Measurements from ENCODE around the gene ARHGAP44. TPM values are rescaled to one million over a fixed set of nuclear protein-coding genes. Genes with fewer than 3 reads are reported as not detected.

The ARHGAP44 gene
- total and polyA plus RNA-seq, 4 donors, result 12.1 to 37.5 (median 20.2) TPM

DNA sequence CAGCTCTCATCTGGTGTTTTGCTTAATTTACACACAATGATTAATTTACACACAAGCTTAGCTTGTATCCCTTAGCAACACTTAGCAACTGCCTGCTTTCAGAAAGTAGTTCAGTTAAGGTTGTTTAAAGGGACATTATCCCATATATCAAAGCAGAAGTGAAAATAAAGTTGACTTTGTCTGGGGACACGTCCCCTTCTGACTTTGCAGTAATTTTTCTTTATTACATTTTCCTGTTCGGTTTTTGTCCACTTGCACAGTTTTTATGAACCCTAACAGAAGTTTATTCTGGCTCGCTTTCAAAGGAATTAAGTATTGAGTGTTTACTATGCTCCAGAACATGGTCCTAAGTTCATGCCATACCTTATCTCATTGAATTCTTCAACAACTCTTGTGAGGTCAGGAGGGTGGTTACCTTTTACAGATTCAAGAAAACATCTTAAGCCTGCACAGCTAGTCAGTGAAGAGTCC lies 41.5 kb downstream of the ARHGAP44 start:
- Histone ChIP-seq H3K27ac (ENCODE audit: low read depth in 1 of 2, low read length in 1 of 2) (no peak overlapping the region), H3K9me3 (ENCODE audit: control insufficient read depth in 4 of 4, insufficient read depth in 3 of 4, low read length in 3 of 4) (peaks cover 0 to 10% (median 2%) of the 10 kb centered on the region in 4 donors), H3K27me3 (ENCODE audit: control insufficient read depth in 3 of 3, insufficient read depth in 3 of 3, low read length in 2 of 3) (no peaks in the 10 kb centered on the region), H3K4me1 (ENCODE audit: control insufficient read depth in 5 of 5, insufficient read depth in 5 of 5, low read length in 5 of 5) (no peaks in the 10 kb centered on the region), H3K9ac (ENCODE audit: insufficient read depth in 1 of 2, low read length in 2 of 2) (no peak overlapping the region), H3K4me3 (no peak overlapping the region), H3K36me3 (ENCODE audit: control insufficient read depth in 4 of 4, insufficient read depth in 4 of 4, low read length in 4 of 4) (no peaks in the 10 kb centered on the region)
- WGBS, 2 donors, result 49 to 71% methylated on average over 3 of the region's 3 CpGs
- peak in 2 of 3 donors; percentile 66 to 84 for DNase-seq
- peak; percentile 80 for ATAC-seq (ENCODE audit: insufficient read depth, low FRiP score)
- TF ChIP-seq, protein P1, sequence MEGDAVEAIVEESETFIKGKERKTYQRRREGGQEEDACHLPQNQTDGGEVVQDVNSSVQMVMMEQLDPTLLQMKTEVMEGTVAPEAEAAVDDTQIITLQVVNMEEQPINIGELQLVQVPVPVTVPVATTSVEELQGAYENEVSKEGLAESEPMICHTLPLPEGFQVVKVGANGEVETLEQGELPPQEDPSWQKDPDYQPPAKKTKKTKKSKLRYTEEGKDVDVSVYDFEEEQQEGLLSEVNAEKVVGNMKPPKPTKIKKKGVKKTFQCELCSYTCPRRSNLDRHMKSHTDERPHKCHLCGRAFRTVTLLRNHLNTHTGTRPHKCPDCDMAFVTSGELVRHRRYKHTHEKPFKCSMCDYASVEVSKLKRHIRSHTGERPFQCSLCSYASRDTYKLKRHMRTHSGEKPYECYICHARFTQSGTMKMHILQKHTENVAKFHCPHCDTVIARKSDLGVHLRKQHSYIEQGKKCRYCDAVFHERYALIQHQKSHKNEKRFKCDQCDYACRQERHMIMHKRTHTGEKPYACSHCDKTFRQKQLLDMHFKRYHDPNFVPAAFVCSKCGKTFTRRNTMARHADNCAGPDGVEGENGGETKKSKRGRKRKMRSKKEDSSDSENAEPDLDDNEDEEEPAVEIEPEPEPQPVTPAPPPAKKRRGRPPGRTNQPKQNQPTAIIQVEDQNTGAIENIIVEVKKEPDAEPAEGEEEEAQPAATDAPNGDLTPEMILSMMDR (IDR thresholded peaks at IDR 0.05; ENCODE audit: control extremely low read depth, extremely low read depth), result no peak

DNA sequence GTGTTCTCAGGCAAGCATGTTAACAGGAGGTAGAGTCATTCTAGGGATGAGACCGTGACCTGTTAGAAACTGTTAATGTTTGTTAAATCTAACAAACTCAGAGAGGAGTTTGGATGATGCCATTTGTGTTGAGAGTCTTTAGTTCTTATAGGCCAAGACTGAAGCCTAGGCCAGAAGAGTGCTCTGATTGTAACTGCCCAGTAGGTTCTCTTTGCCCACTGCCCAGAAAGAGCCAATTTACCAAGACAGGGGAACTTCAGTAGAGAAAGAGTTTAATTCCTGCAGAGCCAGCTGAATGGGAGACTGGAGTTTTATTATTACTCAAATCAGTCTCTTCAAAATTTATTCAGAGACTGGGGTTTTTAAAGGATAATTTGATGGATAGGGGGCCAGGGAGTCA lies 42.5 kb downstream of the ARHGAP44 start:
- 93 to 96% methylated on average over 1 of the region's 1 CpG for WGBS, 2 donors
- H3K4me3 ChIP-seq, result no peak overlapping the region
- H3K36me3 ChIP-seq (ENCODE audit: control insufficient read depth in 4 of 4, insufficient read depth in 4 of 4, low read length in 4 of 4), result no peaks in the 10 kb centered on the region
- peaks cover 0 to 10% (median 2%) of the 10 kb centered on the region in 4 donors for H3K9me3 ChIP-seq (ENCODE audit: control insufficient read depth in 4 of 4, insufficient read depth in 3 of 4, low read length in 3 of 4)
- H3K9ac ChIP-seq (ENCODE audit: insufficient read depth in 1 of 2, low read length in 2 of 2), result no peak overlapping the region
- DNase-seq (no peak), ATAC-seq (ENCODE audit: insufficient read depth, low FRiP score) (no peak)
- H3K27ac ChIP-seq (ENCODE audit: low read depth in 1 of 2, low read length in 1 of 2), result no peak overlapping the region
- H3K4me1 ChIP-seq (ENCODE audit: control insufficient read depth in 5 of 5, insufficient read depth in 5 of 5, low read length in 5 of 5), result no peaks in the 10 kb centered on the region
- H3K27me3 ChIP-seq (ENCODE audit: control insufficient read depth in 3 of 3, insufficient read depth in 3 of 3, low read length in 2 of 3), result no peaks in the 10 kb centered on the region
- TF ChIP-seq, protein P1 (IDR thresholded peaks at IDR 0.05; ENCODE audit: control extremely low read depth, extremely low read depth), result no peak

DNA sequence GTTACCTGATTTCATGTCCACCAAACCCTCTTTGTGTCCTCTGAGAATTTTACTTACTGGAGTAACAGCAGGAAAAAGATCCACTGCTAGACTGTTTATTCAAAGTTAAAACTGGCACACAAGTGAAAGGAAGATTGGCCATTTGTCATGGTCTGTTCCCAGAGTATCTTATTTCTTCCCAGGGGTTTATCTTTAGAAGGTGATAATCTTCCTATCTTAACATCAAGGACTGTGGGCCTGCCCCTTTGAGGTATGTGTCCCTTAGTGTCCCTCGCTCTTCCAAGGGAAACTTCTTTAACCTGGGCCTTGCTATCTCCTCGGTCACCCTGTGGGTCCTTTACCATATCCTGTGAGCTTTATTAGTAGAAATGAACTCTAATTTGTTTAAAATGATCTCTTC lies 49.7 kb downstream of the ARHGAP44 start:
- no peak for DNase-seq
- Histone ChIP-seq H3K27me3 (ENCODE audit: control insufficient read depth in 3 of 3, insufficient read depth in 3 of 3, low read length in 2 of 3) (no peaks in the 10 kb centered on the region), H3K9me3 (ENCODE audit: control insufficient read depth in 4 of 4, insufficient read depth in 3 of 4, low read length in 3 of 4) (no peaks in the 10 kb centered on the region), H3K9ac (ENCODE audit: insufficient read depth in 1 of 2, low read length in 2 of 2) (no peak overlapping the region), H3K36me3 (ENCODE audit: control insufficient read depth in 4 of 4, insufficient read depth in 4 of 4, low read length in 4 of 4) (no peaks in the 10 kb centered on the region), H3K27ac (ENCODE audit: low read depth in 1 of 2, low read length in 1 of 2) (no peak overlapping the region), H3K4me1 (ENCODE audit: control insufficient read depth in 5 of 5, insufficient read depth in 5 of 5, low read length in 5 of 5) (no peaks in the 10 kb centered on the region), H3K4me3 (no peak overlapping the region)
- 69 to 81% methylated on average over 2 of the region's 2 CpGs for WGBS, 2 donors
- TF ChIP-seq, protein P1 (IDR thresholded peaks at IDR 0.05; ENCODE audit: control extremely low read depth, extremely low read depth), result no peak
- ATAC-seq (ENCODE audit: insufficient read depth, low FRiP score), result no peak

DNA sequence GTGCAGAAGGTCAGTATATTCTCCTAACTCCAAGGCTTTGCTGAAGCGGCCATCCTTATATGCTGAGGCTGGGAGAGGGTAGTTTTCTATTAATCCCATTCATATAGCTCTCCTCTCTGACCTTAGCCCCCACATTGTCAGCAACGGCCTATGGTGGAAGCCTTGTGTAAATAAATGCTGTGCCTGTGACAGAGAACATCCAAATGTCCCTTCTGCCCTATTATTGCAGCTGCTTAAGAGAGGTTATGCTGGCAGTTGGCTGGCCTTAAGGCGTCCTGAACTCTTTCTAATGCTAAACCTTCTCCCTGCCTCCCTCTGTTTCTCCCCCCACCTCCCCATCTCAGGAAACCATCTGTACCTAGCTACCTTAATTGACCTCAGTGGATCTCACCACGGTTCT lies 53.6 kb downstream of the ARHGAP44 start:
- WGBS, 2 donors, result 68 to 74% methylated on average over 4 of the region's 4 CpGs

More for the DNA sequence above, 53.6 kb downstream of the ARHGAP44 start:
- Histone ChIP-seq H3K27me3 (ENCODE audit: control insufficient read depth in 3 of 3, insufficient read depth in 3 of 3, low read length in 2 of 3) (no peaks in the 10 kb centered on the region), H3K36me3 (ENCODE audit: control insufficient read depth in 4 of 4, insufficient read depth in 4 of 4, low read length in 4 of 4) (no peaks in the 10 kb centered on the region), H3K9me3 (ENCODE audit: control insufficient read depth in 4 of 4, insufficient read depth in 3 of 4, low read length in 3 of 4) (peaks cover 0 to 2% (median 0%) of the 10 kb centered on the region in 4 donors), H3K27ac (ENCODE audit: low read depth in 1 of 2, low read length in 1 of 2) (no peak overlapping the region), H3K9ac (ENCODE audit: insufficient read depth in 1 of 2, low read length in 2 of 2) (no peak overlapping the region), H3K4me3 (no peak overlapping the region), H3K4me1 (ENCODE audit: control insufficient read depth in 5 of 5, insufficient read depth in 5 of 5, low read length in 5 of 5) (no peaks in the 10 kb centered on the region)
- ATAC-seq (ENCODE audit: insufficient read depth, low FRiP score) (no peak), DNase-seq (peak in 1 of 3 donors; percentile 13)
- TF ChIP-seq, protein P1 (IDR thresholded peaks at IDR 0.05; ENCODE audit: control extremely low read depth, extremely low read depth), result no peak
